ENCODE measurements around the gene PCK2. TPM values are rescaled to one million over a fixed set of nuclear protein-coding genes. Genes with fewer than 3 reads are reported as not detected.
A peak's percentile ranks its signal among the peaks of the same experiment; 100 is the strongest.

The PCK2 gene
- total and polyA plus RNA-seq, 2 of the 13 experiments (the other 11 are each of a cell fraction or from before 2014, with no cell fraction given) = 129 to 272 TPM

- no peak overlapping the region for H3K4me3 ChIP-seq (replicated peaks in 1 of 3; ENCODE audit: insufficient read depth in 1 of 3, low read depth in 2 of 3, low read length in 3 of 3)
- POLR2A ChIA-PET = interaction anchor here (0.9 to 4.7 kb wide), 5 partner anchors 12 to 66 kb away, joined by 3 to 62 read pairs (median 5); partner anchors contain the start of genes DCAF11, NRL, PCK2 and PSME1
- H3K27ac ChIP-seq (ENCODE audit: extremely low read length, insufficient read depth, low read length) = no peak overlapping the region
- no TSS peak for BruUV-seq (replicated peaks)
- intact Hi-C loops (cut with micrococcal nuclease; ENCODE audit: unreplicated experiment) = no loop called here
- peaks cover 38% of the 10 kb centered on the region for H3K4me1 ChIP-seq (ENCODE audit: insufficient read depth, low read length)
- in situ Hi-C loops (cut with HindIII; ENCODE audit: extremely low pct_ligation_motif_present, low pct_unique_long_range_greater_than_20kb) = no loop called here
- H2AFZ ChIP-seq (ENCODE audit: low read length) = no peak overlapping the region
- H4K20me1 ChIP-seq (ENCODE audit: insufficient read depth, low read length) = no peaks in the 10 kb centered on the region
- H3K9me3 ChIP-seq (ENCODE audit: low read length) = no peaks in the 10 kb centered on the region
- CTCF ChIA-PET (ENCODE audit: low intra/inter-chr PET ratio, low total read pairs) = no interaction called here
- no peak for ATAC-seq
- no peaks in the 10 kb centered on the region for H3K79me2 ChIP-seq (ENCODE audit: insufficient read depth, low read length)
- no peak for FAIRE-seq
- DNase-seq (ENCODE audit: low spot score) = no peak
- H3K9ac ChIP-seq (ENCODE audit: insufficient read depth, low read depth, low read length) = no peak overlapping the region
- WGBS (ENCODE audit: low lambda C conversion rate) = 52% methylated on average over 6 of the region's 6 CpGs
- H3K4me2 ChIP-seq (ENCODE audit: low read depth, low read length) = no peak overlapping the region
- no peaks in the 10 kb centered on the region for H3K36me3 ChIP-seq (replicated peaks in 1 of 2; ENCODE audit: control insufficient read depth in 1 of 2, insufficient read depth in 2 of 2, low read length in 2 of 2)
- TF ChIP-seq MYC (CRISPR knock-in tag; IDR thresholded peaks at IDR 0.05; ENCODE audit: borderline replicate concordance) (0 out of 2 replicates have a peak, but pooled peaks have one; percentile 27), ZNF547 (CRISPR knock-in tag; IDR thresholded peaks at IDR 0.05) (no peak), ZBTB44 (CRISPR knock-in tag; IDR thresholded peaks at IDR 0.05) (no peak), ELK4 (CRISPR knock-in tag; IDR thresholded peaks at IDR 0.05; ENCODE audit: borderline replicate concordance) (0 out of 2 replicates have a peak, but pooled peaks have one; percentile 13)
- peaks cover 16 to 64% of the 10 kb centered on the region in 2 experiments; a peak in 4 of 5 replicates for H3K27me3 ChIP-seq (ENCODE audit: control insufficient read depth in 1 of 2, insufficient read depth in 2 of 2, low read length in 2 of 2)
Observed at GRCh38 chr14:24069411-24069735, 24.7 kb upstream of the PCK2 start.
